Measurements from ENCODE around the gene SCRN2.

The SCRN2 gene

GRCh38 chr17:47867813-47868533, 26.9 kb upstream of the SCRN2 start:
- Histone ChIP-seq H3K27me3 (ENCODE audit: control insufficient read depth, insufficient read depth, low read length) (peaks cover 49% of the 10 kb centered on the region), H3K4me1 (ENCODE audit: control insufficient read depth, insufficient read depth, low read length) (peaks cover 14% of the 10 kb centered on the region), H3K9ac (ENCODE audit: low read depth, low read length) (no peak overlapping the region)

GRCh38 chr17:47866941-47867340, 25.9 kb upstream of the SCRN2 start:
- Histone ChIP-seq H3K4me2 (ENCODE audit: low read length) (no peak overlapping the region), H3K4me1 (ENCODE audit: control insufficient read depth, insufficient read depth, low read length) (peaks cover 21% of the 10 kb centered on the region), H3K4me3 (ENCODE audit: low read length) (no peak overlapping the region), H3K36me3 (ENCODE audit: insufficient read depth, low read length) (no peaks in the 10 kb centered on the region), H3K27me3 (ENCODE audit: control insufficient read depth, insufficient read depth, low read length) (peaks cover 39% of the 10 kb centered on the region), H3K9ac (ENCODE audit: low read depth, low read length) (no peak overlapping the region), H3K9me3 (replicated peaks; ENCODE audit: low read length) (no peaks in the 10 kb centered on the region)

More at GRCh38 chr17:47867813-47868533, 26.9 kb upstream of the SCRN2 start:
- no peak overlapping the region for H3K4me3 ChIP-seq (ENCODE audit: low read length)
- no peaks in the 10 kb centered on the region for H3K9me3 ChIP-seq (replicated peaks; ENCODE audit: low read length)
- no peaks in the 10 kb centered on the region for H3K36me3 ChIP-seq (ENCODE audit: insufficient read depth, low read length)
- no peak overlapping the region for H3K4me2 ChIP-seq (ENCODE audit: low read length)

GRCh38 chr17:47864791-47865216, 23.7 kb upstream of the SCRN2 start:
- Histone ChIP-seq H3K9me3 (replicated peaks; ENCODE audit: low read length) (no peaks in the 10 kb centered on the region), H3K4me3 (ENCODE audit: low read length) (no peak overlapping the region), H3K9ac (ENCODE audit: low read depth, low read length) (no peak overlapping the region), H3K4me2 (ENCODE audit: low read length) (peak overlapping the region; percentile 64), H3K27me3 (ENCODE audit: control insufficient read depth, insufficient read depth, low read length) (peaks cover 20% of the 10 kb centered on the region), H3K36me3 (ENCODE audit: insufficient read depth, low read length) (no peaks in the 10 kb centered on the region), H3K4me1 (ENCODE audit: control insufficient read depth, insufficient read depth, low read length) (peaks cover 21% of the 10 kb centered on the region)

DNA sequence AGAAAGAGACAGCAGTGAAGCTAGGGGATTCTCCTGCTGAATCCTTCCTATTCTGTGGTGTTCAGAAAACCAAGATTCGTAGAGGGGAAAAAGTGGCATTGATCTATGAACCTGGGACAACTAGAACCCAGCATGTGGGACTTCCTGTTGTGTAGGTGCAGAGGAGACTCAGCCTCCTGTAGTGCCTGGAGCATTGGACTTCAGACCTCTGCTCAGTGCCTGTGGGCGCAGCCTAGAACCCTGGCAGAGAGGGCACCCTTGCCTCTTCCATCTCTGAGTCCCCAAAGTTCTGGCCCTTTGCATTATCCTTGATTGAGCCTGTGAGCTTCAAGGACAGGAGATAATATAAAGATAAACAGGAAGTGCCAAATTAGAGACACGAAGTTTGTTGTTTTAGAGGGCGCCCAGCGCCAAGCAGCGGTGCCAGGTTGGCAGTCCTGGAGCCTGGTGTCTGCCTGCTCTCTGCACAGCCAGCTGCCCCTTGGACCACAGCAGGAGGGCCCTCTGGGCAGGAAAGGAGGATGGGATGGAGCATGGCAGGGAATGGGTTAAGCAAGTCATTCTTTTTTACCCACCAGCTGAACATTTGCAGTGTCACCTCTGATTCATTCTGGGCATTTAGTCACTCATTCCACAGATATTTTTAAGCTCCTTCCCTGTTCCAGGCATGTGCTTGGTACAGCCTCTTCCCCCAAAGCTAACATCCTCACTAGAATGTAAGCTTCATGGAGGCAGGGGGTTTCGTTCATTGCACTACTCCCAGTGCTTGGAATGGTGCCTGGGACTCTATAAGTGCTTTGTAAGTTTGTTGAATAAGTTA, 21.8 kb upstream of the SCRN2 start:
- Histone ChIP-seq H3K4me3 (ENCODE audit: low read length) (peak overlapping the region; percentile 6), H3K4me1 (ENCODE audit: control insufficient read depth, insufficient read depth, low read length) (peaks cover 21% of the 10 kb centered on the region), H3K9ac (ENCODE audit: low read depth, low read length) (peak overlapping the region; percentile 58), H3K36me3 (ENCODE audit: insufficient read depth, low read length) (no peaks in the 10 kb centered on the region), H3K4me2 (ENCODE audit: low read length) (peak overlapping the region; percentile 55), H3K27me3 (ENCODE audit: control insufficient read depth, insufficient read depth, low read length) (peaks cover 5% of the 10 kb centered on the region), H3K9me3 (replicated peaks; ENCODE audit: low read length) (no peaks in the 10 kb centered on the region)

DNA sequence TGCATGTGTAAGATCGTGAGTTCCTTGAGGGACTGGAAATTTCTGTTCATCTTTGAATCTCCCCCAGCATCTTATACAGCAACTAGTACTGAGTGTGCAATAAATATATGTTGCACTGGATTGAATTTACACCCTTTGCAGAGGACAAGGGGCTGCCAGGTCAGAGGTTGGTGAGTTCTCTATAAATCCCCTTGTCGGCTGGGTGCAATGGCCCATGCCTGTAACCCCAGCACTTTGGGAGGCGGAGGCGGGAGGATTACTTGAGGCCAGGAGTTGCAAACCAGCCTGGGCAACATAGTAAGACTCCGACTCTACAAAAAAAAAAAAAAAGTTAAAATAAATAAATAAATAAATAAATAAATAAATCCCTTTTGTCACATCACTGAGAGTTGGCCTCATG, 19.3 kb upstream of the SCRN2 start:
- no peaks in the 10 kb centered on the region for H3K9me3 ChIP-seq (replicated peaks; ENCODE audit: low read length)
- peaks cover 18% of the 10 kb centered on the region for H3K27me3 ChIP-seq (ENCODE audit: control insufficient read depth, insufficient read depth, low read length)
- H3K36me3 ChIP-seq (ENCODE audit: insufficient read depth, low read length), result no peaks in the 10 kb centered on the region
- H3K4me1 ChIP-seq (ENCODE audit: control insufficient read depth, insufficient read depth, low read length), result peaks cover 27% of the 10 kb centered on the region
- no peak overlapping the region for H3K9ac ChIP-seq (ENCODE audit: low read depth, low read length)
- no peak overlapping the region for H3K4me3 ChIP-seq (ENCODE audit: low read length)
- no peak overlapping the region for H3K4me2 ChIP-seq (ENCODE audit: low read length)

- Histone ChIP-seq H3K4me2 (ENCODE audit: low read length) (no peak overlapping the region), H3K4me1 (ENCODE audit: control insufficient read depth, insufficient read depth, low read length) (peaks cover 11% of the 10 kb centered on the region), H3K36me3 (ENCODE audit: insufficient read depth, low read length) (no peaks in the 10 kb centered on the region), H3K27me3 (ENCODE audit: control insufficient read depth, insufficient read depth, low read length) (peaks cover 44% of the 10 kb centered on the region), H3K4me3 (ENCODE audit: low read length) (no peak overlapping the region), H3K9me3 (replicated peaks; ENCODE audit: low read length) (no peaks in the 10 kb centered on the region), H3K9ac (ENCODE audit: low read depth, low read length) (no peak overlapping the region)
These were observed 16.7 kb upstream of the SCRN2 start for GRCh38 chr17:47857551-47858455.

DNA sequence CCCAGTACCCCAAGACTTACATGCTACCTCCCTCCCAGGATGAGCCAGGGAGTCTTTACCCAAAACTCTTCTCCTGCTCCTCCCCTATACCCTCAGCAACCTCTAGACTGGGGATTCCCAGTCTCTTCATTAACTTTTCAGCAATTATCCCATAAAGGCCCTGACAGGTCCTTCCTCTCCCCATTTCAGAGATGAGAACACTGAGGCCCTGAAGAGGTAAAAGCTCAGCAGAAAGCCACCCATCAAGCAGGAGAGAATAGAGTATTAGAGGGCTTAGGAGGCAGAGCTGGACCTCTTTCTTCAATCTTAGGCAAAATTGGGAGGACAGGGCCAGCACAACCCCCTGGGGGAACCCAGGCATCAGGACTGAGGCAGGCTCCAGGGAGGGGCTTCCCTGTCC, 15.8 kb upstream of the SCRN2 start:
- Histone ChIP-seq H3K4me2 (ENCODE audit: low read length) (no peak overlapping the region), H3K27me3 (ENCODE audit: control insufficient read depth, insufficient read depth, low read length) (peaks cover 53% of the 10 kb centered on the region), H3K9me3 (replicated peaks; ENCODE audit: low read length) (no peaks in the 10 kb centered on the region), H3K4me1 (ENCODE audit: control insufficient read depth, insufficient read depth, low read length) (peaks cover 5% of the 10 kb centered on the region), H3K4me3 (ENCODE audit: low read length) (no peak overlapping the region), H3K9ac (ENCODE audit: low read depth, low read length) (no peak overlapping the region), H3K36me3 (ENCODE audit: insufficient read depth, low read length) (no peaks in the 10 kb centered on the region)

DNA sequence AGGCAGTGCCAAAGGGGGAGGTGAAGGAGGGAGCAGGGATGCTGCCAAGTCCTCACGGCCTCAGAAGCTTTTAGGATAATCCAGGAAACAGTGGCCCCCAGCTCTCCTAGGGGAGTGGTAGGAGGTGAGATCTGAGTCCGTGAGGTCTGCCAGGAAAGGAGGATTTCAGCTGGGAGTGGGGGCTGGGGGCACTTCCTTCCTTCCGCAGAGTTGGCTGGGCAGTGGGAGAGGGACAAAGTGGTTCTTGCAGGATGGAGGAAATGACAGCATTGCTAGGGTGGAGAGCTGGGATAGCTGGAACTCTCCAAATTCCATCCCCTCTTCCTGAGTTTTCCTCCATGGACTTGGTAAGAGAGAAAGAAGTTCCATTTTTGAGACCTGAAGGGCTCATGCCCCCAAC, 14.7 kb upstream of the SCRN2 start:
- no peak overlapping the region for H3K4me3 ChIP-seq (ENCODE audit: low read length)
- no peak overlapping the region for H3K4me2 ChIP-seq (ENCODE audit: low read length)
- no peaks in the 10 kb centered on the region for H3K9me3 ChIP-seq (replicated peaks; ENCODE audit: low read length)
- H3K9ac ChIP-seq (ENCODE audit: low read depth, low read length), result no peak overlapping the region
- no peaks in the 10 kb centered on the region for H3K36me3 ChIP-seq (ENCODE audit: insufficient read depth, low read length)
- peaks cover 11% of the 10 kb centered on the region for H3K4me1 ChIP-seq (ENCODE audit: control insufficient read depth, insufficient read depth, low read length)
- H3K27me3 ChIP-seq (ENCODE audit: control insufficient read depth, insufficient read depth, low read length), result peaks cover 59% of the 10 kb centered on the region

GRCh38 chr17:47853616-47854015, 12.5 kb upstream of the SCRN2 start:
- peaks cover 72% of the 10 kb centered on the region for H3K27me3 ChIP-seq (ENCODE audit: control insufficient read depth, insufficient read depth, low read length)
- no peak overlapping the region for H3K9ac ChIP-seq (ENCODE audit: low read depth, low read length)
- H3K9me3 ChIP-seq (replicated peaks; ENCODE audit: low read length), result no peaks in the 10 kb centered on the region
- H3K4me3 ChIP-seq (ENCODE audit: low read length), result no peak overlapping the region
- no peaks in the 10 kb centered on the region for H3K36me3 ChIP-seq (ENCODE audit: insufficient read depth, low read length)
- H3K4me2 ChIP-seq (ENCODE audit: low read length), result no peak overlapping the region
- peaks cover 15% of the 10 kb centered on the region for H3K4me1 ChIP-seq (ENCODE audit: control insufficient read depth, insufficient read depth, low read length)

DNA sequence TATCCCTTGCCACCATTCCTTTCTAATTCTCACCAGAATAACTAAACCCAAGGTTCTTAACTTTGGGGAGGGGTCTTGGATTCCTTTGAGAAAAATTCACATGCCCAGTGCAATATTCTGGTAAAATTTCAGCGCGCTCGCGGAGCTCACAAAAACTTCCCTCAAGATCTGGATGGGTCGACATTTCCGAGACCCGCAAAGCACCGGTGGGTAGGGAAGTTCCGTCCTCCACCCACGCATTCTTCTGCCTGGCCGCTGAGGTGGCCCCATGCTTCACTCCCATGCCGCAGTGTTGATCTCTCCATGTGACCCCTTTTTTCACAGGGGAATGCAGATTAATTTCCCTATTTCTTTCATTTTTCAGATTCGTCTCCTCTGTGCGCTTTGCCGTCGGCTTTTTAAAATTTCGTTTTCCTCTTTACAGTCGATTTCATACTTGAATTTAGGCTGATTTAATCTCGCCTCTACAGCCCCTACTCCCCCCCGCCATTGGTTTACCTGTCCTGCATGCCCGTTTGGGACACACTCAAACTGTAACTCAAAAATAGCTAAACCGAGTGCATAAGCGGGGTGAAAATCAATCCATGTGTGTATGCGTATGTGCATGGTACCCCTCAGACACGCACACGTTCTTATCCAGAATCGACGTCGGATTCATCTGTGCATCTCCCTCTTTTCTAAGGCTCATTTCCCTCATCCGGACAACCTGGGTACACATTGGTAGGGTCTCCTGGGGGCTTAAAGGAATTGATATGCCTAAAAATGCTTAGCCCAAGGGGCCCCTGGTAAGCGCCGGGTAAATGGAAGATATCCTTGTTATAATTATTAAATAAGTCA, 11.3 kb upstream of the SCRN2 start:
- no peak overlapping the region for H3K9ac ChIP-seq (ENCODE audit: low read depth, low read length)
- no peak overlapping the region for H3K4me2 ChIP-seq (ENCODE audit: low read length)
- no peaks in the 10 kb centered on the region for H3K36me3 ChIP-seq (ENCODE audit: insufficient read depth, low read length)
- no peaks in the 10 kb centered on the region for H3K9me3 ChIP-seq (replicated peaks; ENCODE audit: low read length)
- H3K4me1 ChIP-seq (ENCODE audit: control insufficient read depth, insufficient read depth, low read length), result peaks cover 18% of the 10 kb centered on the region
- H3K27me3 ChIP-seq (ENCODE audit: control insufficient read depth, insufficient read depth, low read length), result peaks cover 84% of the 10 kb centered on the region
- H3K4me3 ChIP-seq (ENCODE audit: low read length), result no peak overlapping the region

Data from skeletal muscle satellite cell (primary cell).